Mammary epithelial cell (primary cell): ENCODE measurements around the gene HAND2.

Experiments used
- EZH2 ChIP-seq: IDR thresholded peaks from 2 replicates; pipeline ENCODE4 v1.6.1; 2012; ENCODE audit warnings: low read length, inconsistent platforms, borderline replicate concordance
- TF ChIP-seq, protein P1 (sequence below), 2 donors: IDR thresholded peaks in 1 of 2; conservative IDR thresholded peaks in 1 of 2; 2 replicates each; pipeline ENCODE4 v1.5.1; 2011 to 2012; ENCODE audit warnings: inconsistent platforms in 2 of 2, low read length in 2 of 2, mild to moderate bottlenecking in 2 of 2, control low read depth in 1 of 2, low read depth in 1 of 2; ENCODE audit not compliant: insufficient read depth in 1 of 2; ENCODE audit errors: extremely low read depth in 1 of 2

- TF ChIP-seq EZH2, result no peak
- TF ChIP-seq, protein P1, sequence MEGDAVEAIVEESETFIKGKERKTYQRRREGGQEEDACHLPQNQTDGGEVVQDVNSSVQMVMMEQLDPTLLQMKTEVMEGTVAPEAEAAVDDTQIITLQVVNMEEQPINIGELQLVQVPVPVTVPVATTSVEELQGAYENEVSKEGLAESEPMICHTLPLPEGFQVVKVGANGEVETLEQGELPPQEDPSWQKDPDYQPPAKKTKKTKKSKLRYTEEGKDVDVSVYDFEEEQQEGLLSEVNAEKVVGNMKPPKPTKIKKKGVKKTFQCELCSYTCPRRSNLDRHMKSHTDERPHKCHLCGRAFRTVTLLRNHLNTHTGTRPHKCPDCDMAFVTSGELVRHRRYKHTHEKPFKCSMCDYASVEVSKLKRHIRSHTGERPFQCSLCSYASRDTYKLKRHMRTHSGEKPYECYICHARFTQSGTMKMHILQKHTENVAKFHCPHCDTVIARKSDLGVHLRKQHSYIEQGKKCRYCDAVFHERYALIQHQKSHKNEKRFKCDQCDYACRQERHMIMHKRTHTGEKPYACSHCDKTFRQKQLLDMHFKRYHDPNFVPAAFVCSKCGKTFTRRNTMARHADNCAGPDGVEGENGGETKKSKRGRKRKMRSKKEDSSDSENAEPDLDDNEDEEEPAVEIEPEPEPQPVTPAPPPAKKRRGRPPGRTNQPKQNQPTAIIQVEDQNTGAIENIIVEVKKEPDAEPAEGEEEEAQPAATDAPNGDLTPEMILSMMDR (conservative IDR thresholded peaks at IDR 0.05 in 1 of 2, IDR thresholded peaks at IDR 0.05 in 1 of 2; ENCODE audit: extremely low read depth in 1 of 2, insufficient read depth in 1 of 2, low read depth in 1 of 2, low read length in 2 of 2), result no peak
Observed at GRCh38 chr4:173478201-173478912, 51.7 kb downstream of the HAND2 start.
